HepG2 (cell line): ENCODE data around the gene ZNF48. TPM values are rescaled to one million over a fixed set of nuclear protein-coding genes. Genes with fewer than 3 reads are reported as not detected.

ENCODE experiments used
- BRCA1 ChIP-seq: sonication (generic); formaldehyde crosslinking; IDR thresholded peaks from 2 replicates; pipeline ENCODE4 v1.4.0; 2020; ENCODE audit warnings: missing genetic modification reagents
- CEBPG ChIP-seq: IDR thresholded peaks from 2 replicates; pipeline ENCODE4 v1.6.1; 2016
- CREB1 ChIP-seq, 2 experiments: fragments of 450-650 bp in 1 of 2; IDR thresholded peaks; 2 replicates each; pipeline ENCODE4 v1.6.1; 2016 to 2017; ENCODE audit warnings: control low read depth in 1 of 2, mild to moderate bottlenecking in 1 of 2, missing compliant biosample characterization in 1 of 2, missing genetic modification characterization in 1 of 2
- CTCF ChIP-seq: sonication (generic); formaldehyde crosslinking; IDR thresholded peaks from 2 replicates; pipeline ENCODE4 v1.5.0; 2020; ENCODE audit warnings: mild to moderate bottlenecking, missing genetic modification reagents, moderate library complexity
- ERF ChIP-seq: IDR thresholded peaks from 2 replicates; pipeline ENCODE4 v1.6.1; 2018; ENCODE audit warnings: missing biosample characterization, missing genetic modification reagents
- FOXA1 ChIP-seq, 2 experiments: fragments of 450-650 bp in 1 of 2; sonication (generic) in 1 of 2; formaldehyde crosslinking in 1 of 2; IDR thresholded peaks; 2 replicates each; pipeline versions ENCODE4 v1.4.0 to v1.6.1; 2016 to 2020; ENCODE audit warnings: missing genetic modification reagents in 1 of 2
- HNF1B ChIP-seq: sonication (generic); formaldehyde crosslinking; IDR thresholded peaks from 2 replicates; pipeline ENCODE4 v1.5.1; 2020; ENCODE audit warnings: mild to moderate bottlenecking, moderate library complexity, missing genetic modification reagents
- ISL2 ChIP-seq: sonication (generic); formaldehyde crosslinking; IDR thresholded peaks from 2 replicates; pipeline ENCODE4 v1.5.0; 2020; ENCODE audit warnings: missing genetic modification reagents
- JUN ChIP-seq: sonication (generic); formaldehyde crosslinking; IDR thresholded peaks from 2 replicates; pipeline ENCODE4 v1.4.0; 2020; ENCODE audit warnings: mild to moderate bottlenecking, missing genetic modification reagents
- KLF16 ChIP-seq, 2 experiments: sonication (generic) in 1 of 2; formaldehyde crosslinking in 1 of 2; IDR thresholded peaks; 2 replicates each; pipeline versions ENCODE4 v1.6.1 to v1.8.0; 2016 to 2023; ENCODE audit warnings: missing genetic modification reagents in 2 of 2, missing compliant biosample characterization in 1 of 2
- PHF20 ChIP-seq: sonication (generic); formaldehyde crosslinking; IDR thresholded peaks from 2 replicates; pipeline ENCODE4 v1.5.0; 2020; ENCODE audit warnings: mild to moderate bottlenecking, missing genetic modification reagents
- PHF21A ChIP-seq: sonication (generic); formaldehyde crosslinking; IDR thresholded peaks from 2 replicates; pipeline ENCODE4 v1.5.0; 2020; ENCODE audit warnings: mild to moderate bottlenecking, missing genetic modification reagents
- SMAD1 ChIP-seq: sonication (generic); formaldehyde crosslinking; IDR thresholded peaks from 2 replicates; pipeline ENCODE4 v1.4.0; 2020; ENCODE audit warnings: missing genetic modification reagents, low read depth, mild to moderate bottlenecking, borderline replicate concordance
- SNAPC2 ChIP-seq: sonication (generic); formaldehyde crosslinking; IDR thresholded peaks from 2 replicates; pipeline ENCODE4 v1.8.1; 2022; ENCODE audit warnings: mild to moderate bottlenecking, missing genetic modification reagents
- SP5 ChIP-seq: IDR thresholded peaks from 2 replicates; pipeline ENCODE4 v1.6.1; 2016; ENCODE audit warnings: low read depth, borderline replicate concordance
- SSRP1 ChIP-seq: IDR thresholded peaks from 2 replicates; pipeline ENCODE4 v1.6.1; 2016; ENCODE audit warnings: control low read depth
- TAF15 ChIP-seq: fragments of 200-400 bp; formaldehyde crosslinking; IDR thresholded peaks from one replicate; pipeline ENCODE4 v1.6.1; 2018; ENCODE audit warnings: mild to moderate bottlenecking, low read depth, low read length; ENCODE audit not compliant: poor library complexity, severe bottlenecking
- TBX2 ChIP-seq: sonication (generic); formaldehyde crosslinking; IDR thresholded peaks from 2 replicates; pipeline ENCODE4 v1.5.0; 2020; ENCODE audit warnings: missing genetic modification reagents, mild to moderate bottlenecking, borderline replicate concordance
- TFE3 ChIP-seq: IDR thresholded peaks from 2 replicates; pipeline ENCODE4 v1.6.1; 2016
- THAP11 ChIP-seq: IDR thresholded peaks from 2 replicates; pipeline ENCODE4 v1.6.1; 2016; ENCODE audit warnings: missing biosample characterization, missing genetic modification reagents
- TOE1 ChIP-seq: sonication (generic); formaldehyde crosslinking; IDR thresholded peaks from 2 replicates; pipeline ENCODE4 v1.4.0; 2020; ENCODE audit warnings: mild to moderate bottlenecking, missing genetic modification reagents
- U2AF1 ChIP-seq: fragments of 200-400 bp; formaldehyde crosslinking; optimal IDR thresholded peaks from 2 replicates; pipeline ENCODE3; 2017; ENCODE audit warnings: mild to moderate bottlenecking, low read depth, low read length
- ZFP82 ChIP-seq: sonication (generic); formaldehyde crosslinking; IDR thresholded peaks from 2 replicates; pipeline ENCODE4 v1.5.1; 2020; ENCODE audit warnings: mild to moderate bottlenecking, missing genetic modification reagents, borderline replicate concordance
- ZMYM2 ChIP-seq: sonication (generic); formaldehyde crosslinking; IDR thresholded peaks from 2 replicates; pipeline ENCODE4 v1.8.0; 2022; ENCODE audit warnings: mild to moderate bottlenecking, missing genetic modification reagents
- ZNF205 ChIP-seq: IDR thresholded peaks from 2 replicates; pipeline ENCODE4 v1.6.1; 2018; ENCODE audit warnings: missing biosample characterization, missing genetic modification reagents
- ZNF549 ChIP-seq: sonication (generic); formaldehyde crosslinking; IDR thresholded peaks from 2 replicates; pipeline ENCODE4 v1.5.0; 2020; ENCODE audit warnings: missing genetic modification reagents
- ZNF7 ChIP-seq: IDR thresholded peaks from 2 replicates; pipeline ENCODE4 v1.6.1; 2016; ENCODE audit warnings: missing biosample characterization, missing genetic modification reagents
- ZNF782 ChIP-seq: sonication (generic); formaldehyde crosslinking; IDR thresholded peaks from 2 replicates; pipeline ENCODE4 v1.4.0; 2020; ENCODE audit warnings: missing genetic modification reagents, mild to moderate bottlenecking, borderline replicate concordance
- polyA plus RNA-seq, 8 experiments: library from polyadenylated mRNA; depleted of rRNA in 3 of 8; stranded (reverse) in 7 of 8; unstranded in 1 of 8; fragments of >200 nt; fragmentation: Illumina TruSeq in 4 of 8; extraction: Trizol in 4 of 8; gene quantifications; 2 replicates each; pipeline versions ENCODE4 v1.2.1 to v1.2.3, GENCODE V29; 2011 to 2016; ENCODE audit warnings: low read depth in 4 of 8, missing spikeins in 1 of 8, mixed read lengths in 1 of 8; ENCODE audit not compliant: insufficient read depth in 1 of 8
- total RNA-seq, 5 experiments: library from RNA; depleted of rRNA; stranded (reverse); fragments of >200 nt; fragmentation: Illumina TruSeq; extraction: Trizol; gene quantifications; 2 replicates each; pipeline ENCODE4 v1.2.3, GENCODE V29; 2016; ENCODE audit warnings: low read depth in 1 of 5

Gene ZNF48
- total and polyA plus RNA-seq, 2 of the 13 experiments (the other 11 are each of a cell fraction or from before 2014, with no cell fraction given): 9.9 to 12.3 TPM

- TF ChIP-seq HNF1B (CRISPR knock-in tag) (0 out of 2 replicates have a peak, but pooled peaks have one; percentile 35), ERF (CRISPR knock-in tag) (peak; percentile 92), TBX2 (CRISPR knock-in tag) (peak; percentile 97), ZNF7 (no peak), KLF16 (CRISPR knock-in tag; IDR thresholded peaks at IDR 0.05) (peak in 1 of 2 experiments; percentile 95; a peak in 2 of 4 replicates), CREB1 (IDR thresholded peaks at IDR 0.05) (no peak), CREB1 (CRISPR knock-in tag; IDR thresholded peaks at IDR 0.05) (no peak), ZNF549 (CRISPR knock-in tag) (no peak), ZNF782 (CRISPR knock-in tag) (peak; percentile 88; the same call in 1 of the 2 replicates), THAP11 (peak; percentile 76), CTCF (CRISPR knock-in tag) (peak; percentile 54), SSRP1 (CRISPR knock-in tag) (no peak), TAF15 (no peak), PHF20 (CRISPR knock-in tag) (peak; percentile 75), BRCA1 (CRISPR knock-in tag) (no peak), SNAPC2 (0 out of 2 replicates have a peak, but pooled peaks have one; percentile 59), CEBPG (CRISPR knock-in tag) (no peak), PHF21A (peak; percentile 61), SP5 (CRISPR knock-in tag) (peak; percentile 80; the same call in 1 of the 2 replicates), ZMYM2 (CRISPR knock-in tag) (no peak), ZNF205 (CRISPR knock-in tag) (peak; percentile 86), TFE3 (CRISPR knock-in tag) (peak; percentile 69), JUN (no peak), TOE1 (CRISPR knock-in tag) (0 out of 2 replicates have a peak, but pooled peaks have one; percentile 58), FOXA1 (IDR thresholded peaks at IDR 0.05) (no peak), FOXA1 (CRISPR knock-in tag; IDR thresholded peaks at IDR 0.05) (no peak), U2AF1 (peak; percentile 60), ZFP82 (no peak), ISL2 (CRISPR knock-in tag) (peak; percentile 57; the same call in 1 of the 2 replicates), SMAD1 (CRISPR knock-in tag) (peak; percentile 72; the same call in 1 of the 2 replicates)
Observed at GRCh38 chr16:30407102-30407803, 12.0 kb downstream of the ZNF48 start, which contains the start of gene ZNF771 (continued).
